ENCODE data around the gene FAM204A.

Gene FAM204A

DNA sequence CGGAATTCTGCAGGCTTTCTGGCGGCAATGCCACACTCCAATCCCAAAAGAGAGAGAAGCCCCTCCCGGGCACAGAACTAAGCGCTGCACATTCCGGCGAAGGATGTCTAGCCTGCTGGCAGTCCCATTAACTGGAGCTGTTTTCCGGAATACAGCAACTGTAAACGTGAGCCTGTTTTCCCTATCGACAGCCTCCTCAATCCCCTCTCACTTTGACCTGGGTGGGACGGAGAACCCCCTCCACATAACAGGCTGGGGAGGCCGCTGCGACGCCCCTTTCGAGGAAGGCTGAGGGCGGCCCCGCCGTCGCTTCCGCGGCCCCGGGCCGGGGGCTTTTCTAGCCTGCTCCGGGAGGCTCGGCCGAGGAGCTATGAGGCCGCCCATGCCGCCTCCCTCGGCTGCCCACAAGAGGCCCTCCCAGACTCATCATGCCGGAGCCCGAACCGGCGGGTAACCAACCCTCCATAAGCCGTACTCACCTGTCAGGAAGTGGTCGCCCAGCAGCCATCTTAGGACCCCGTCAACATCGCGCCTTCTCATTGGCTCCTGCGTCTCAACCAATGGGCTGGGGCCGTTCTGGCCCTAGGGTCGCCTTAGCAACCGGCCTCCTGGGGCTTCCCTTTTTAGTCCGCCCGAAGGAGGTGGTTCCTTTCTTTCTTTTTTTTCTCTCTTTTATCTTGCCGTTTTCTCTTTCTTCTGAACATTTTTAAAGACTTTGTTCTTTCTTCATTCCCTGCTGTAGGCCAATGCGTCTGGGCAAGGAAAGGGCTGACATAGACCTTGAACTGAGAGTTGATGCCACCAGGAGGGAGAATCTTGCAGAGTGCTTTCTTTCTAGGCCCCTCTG, at the start of gene FAM204A:
Gene FAM204A, minus strand, starts transcription at position 534 of the 847 bp plus-strand sequence. CDS start 5,909 bp downstream, outside the sequence.
- no peak for TF ChIP-seq GATA3 (IDR thresholded peaks at IDR 0.05; ENCODE audit: low read depth, low read length)
- TF ChIP-seq GATA2 (IDR thresholded peaks at IDR 0.05; ENCODE audit: low read depth, low read length), result no peak

DNA sequence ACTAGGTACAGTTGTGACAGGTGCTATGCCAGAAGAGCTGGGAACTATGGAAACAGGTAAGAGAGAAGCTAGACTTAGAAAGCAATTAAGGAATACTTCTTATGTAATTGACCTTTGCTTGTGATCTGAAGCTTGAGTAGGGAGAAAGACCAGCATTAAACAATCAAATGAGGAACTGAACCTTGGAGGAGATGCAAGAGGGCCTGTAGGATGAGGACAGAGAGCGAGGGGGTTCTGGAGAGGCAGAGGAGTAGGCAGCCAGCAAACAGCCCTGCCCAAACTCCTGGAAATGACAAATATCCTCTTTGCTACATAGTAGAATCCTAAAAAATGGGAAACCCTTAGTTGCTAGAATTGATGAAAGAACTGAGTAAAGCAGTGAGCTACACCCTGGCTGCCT, 41.6 kb upstream of the FAM204A start:
- TF ChIP-seq GATA3 (IDR thresholded peaks at IDR 0.05; ENCODE audit: low read depth, low read length) (no peak), GATA2 (IDR thresholded peaks at IDR 0.05; ENCODE audit: low read depth, low read length) (no peak)

DNA sequence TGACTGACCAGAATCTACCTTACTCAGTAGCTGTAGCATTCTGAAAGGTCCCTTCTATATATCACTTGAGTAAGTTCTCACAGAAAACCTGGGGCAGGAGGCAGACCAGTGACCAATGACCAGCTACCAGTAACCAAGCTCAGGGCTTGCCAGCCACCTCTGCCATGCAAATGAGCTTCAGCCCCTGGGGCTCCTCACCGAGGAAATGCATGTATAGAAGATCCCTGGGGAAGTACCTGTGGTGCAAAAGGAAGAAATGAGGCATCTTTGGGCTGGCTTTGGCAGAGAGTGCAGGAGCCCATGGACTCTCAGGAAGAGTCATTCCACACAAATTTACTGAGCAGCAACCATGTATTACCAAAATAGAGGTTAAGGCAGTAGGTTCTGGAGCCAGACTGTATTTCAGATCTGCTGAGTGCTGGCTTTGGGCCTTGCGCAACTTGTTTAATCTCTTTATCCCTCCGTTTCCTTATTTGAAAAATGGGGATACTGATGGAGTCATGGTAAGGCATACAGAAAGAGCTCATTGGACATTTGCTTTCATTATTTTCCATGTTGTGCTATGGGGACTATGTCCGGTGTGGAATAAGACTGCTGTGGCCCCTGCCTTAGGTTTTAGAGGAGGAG, 41.1 kb upstream of the FAM204A start:
- TF ChIP-seq GATA3 (IDR thresholded peaks at IDR 0.05; ENCODE audit: low read depth, low read length) (no peak), GATA2 (IDR thresholded peaks at IDR 0.05; ENCODE audit: low read depth, low read length) (no peak)

DNA sequence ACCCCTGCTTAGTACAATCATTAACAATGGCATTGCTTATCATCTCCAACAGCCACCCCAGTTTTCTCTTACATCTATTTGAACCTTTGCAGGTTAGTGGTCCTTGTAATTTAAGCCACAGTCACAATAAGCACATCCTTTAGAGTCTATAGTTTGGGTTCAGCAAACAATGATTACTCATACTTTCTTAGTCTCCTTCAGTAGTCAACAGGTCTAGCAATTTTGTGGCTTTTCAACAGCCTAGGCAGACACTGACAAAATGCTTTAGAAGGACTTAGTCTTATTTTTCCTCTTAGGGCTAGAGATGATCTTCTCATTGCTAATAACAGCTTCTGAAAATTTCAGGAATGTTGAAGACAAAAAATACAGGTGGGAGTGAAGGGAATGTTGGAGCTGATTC, 32.3 kb upstream of the FAM204A start:
- no peak for TF ChIP-seq GATA2 (IDR thresholded peaks at IDR 0.05; ENCODE audit: low read depth, low read length)
- no peak for TF ChIP-seq GATA3 (IDR thresholded peaks at IDR 0.05; ENCODE audit: low read depth, low read length)

DNA sequence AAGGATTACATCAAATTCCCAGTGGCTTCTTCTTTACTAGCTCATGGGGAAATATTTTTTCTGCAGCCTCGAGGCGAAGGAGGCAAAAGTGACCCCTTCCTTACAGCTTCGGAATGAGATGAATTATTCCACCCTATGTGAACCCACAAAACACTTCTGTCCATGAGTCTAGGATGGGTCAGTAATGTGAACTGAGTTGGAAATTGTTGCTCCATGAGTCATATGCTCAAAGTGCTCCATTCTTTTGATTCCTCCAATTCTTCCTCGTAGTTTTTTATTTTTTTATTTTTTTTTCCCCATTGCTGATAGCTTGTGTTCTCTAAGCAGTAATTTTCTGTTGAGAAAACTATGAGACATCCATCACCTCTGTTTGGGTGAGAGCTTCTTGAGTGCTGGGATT, 31.7 kb upstream of the FAM204A start:
- TF ChIP-seq GATA2 (IDR thresholded peaks at IDR 0.05; ENCODE audit: low read depth, low read length) (no peak), GATA3 (IDR thresholded peaks at IDR 0.05; ENCODE audit: low read depth, low read length) (no peak)

DNA sequence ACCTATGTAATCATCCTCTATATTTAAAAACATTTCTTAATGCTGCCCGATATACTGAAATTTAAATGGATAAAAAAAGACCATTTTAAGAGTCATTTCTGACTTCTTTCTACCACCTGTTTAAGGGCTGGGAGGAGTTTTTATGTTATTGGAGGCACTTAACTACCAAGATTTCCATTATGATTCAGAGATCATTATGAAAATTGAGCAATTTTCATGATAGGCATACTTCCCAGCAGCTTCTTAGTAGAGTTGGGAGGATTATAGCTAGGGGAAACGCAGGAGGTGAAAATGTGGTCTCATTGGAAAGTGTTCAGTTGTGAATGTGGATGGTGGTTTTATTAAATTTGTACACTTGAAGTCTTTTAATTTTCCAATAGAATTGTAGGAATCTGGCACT, 28.4 kb upstream of the FAM204A start:
- no peak for TF ChIP-seq GATA2 (IDR thresholded peaks at IDR 0.05; ENCODE audit: low read depth, low read length)
- TF ChIP-seq GATA3 (IDR thresholded peaks at IDR 0.05; ENCODE audit: low read depth, low read length), result no peak

DNA sequence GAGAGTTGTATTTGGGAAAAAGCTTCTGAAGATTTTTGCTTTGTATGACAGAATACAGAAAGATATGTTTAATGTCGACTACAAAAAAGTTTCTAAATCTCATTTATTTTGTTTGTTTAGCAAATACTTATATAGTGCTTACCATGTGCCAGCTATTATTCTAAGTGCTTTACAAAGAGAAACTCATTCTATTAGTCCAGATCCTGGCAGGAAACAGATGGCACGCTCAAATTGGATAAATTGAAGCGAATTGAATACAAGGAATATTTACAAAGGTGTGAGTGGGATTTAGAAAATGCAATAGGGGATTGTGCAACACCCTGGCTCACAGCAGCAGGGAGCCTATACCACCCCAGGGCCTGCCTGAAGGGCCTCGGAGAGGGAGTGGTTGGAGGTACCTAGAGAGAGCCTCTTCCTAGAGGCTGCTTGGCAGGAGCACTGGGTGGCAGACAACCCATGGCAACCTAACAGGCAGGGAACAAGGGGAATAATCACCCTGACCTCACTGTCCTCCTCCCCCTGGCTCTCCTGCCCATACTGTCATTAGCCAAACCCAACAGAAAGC, 27.6 kb upstream of the FAM204A start:
- TF ChIP-seq GATA2 (IDR thresholded peaks at IDR 0.05; ENCODE audit: low read depth, low read length) (no peak), GATA3 (IDR thresholded peaks at IDR 0.05; ENCODE audit: low read depth, low read length) (no peak)

DNA sequence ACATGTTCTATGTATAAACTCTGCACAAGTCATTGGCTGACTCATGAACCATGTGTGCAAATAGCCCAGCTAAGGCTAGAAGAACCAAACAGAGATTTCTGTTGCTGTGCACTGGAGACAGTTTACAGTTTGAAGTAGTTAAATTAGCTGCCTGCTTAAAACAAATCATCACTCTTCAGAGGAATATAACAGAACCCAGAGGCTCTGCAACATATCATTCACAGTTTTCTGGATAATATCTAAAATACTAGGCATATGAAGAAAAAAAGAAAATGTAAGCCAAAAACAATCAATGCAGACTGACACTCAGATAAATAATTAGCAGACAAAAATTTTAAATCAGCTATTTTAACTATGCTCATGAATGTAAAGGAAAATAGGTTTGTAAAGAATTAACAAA, 23.6 kb upstream of the FAM204A start:
- no peak for TF ChIP-seq GATA2 (IDR thresholded peaks at IDR 0.05; ENCODE audit: low read depth, low read length)
- no peak for TF ChIP-seq GATA3 (IDR thresholded peaks at IDR 0.05; ENCODE audit: low read depth, low read length)

DNA sequence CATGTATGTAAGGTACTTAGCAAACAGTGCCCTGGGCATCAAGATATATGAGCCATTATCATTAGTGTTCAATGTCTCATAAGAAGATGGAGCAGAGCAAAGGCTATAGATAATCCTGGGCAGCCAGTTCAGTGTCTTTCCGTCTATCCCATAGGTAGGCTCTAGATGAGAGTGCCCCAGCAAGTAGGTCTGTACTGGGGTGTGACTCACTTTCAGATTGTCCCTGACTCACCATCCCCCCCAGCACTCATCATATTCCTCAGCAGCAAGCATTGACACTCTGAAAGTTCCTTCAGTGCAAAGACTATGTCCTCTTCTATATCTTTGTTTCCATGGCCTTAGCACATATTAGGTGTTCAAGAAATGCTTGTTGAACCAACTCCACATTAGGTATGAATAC, 20.0 kb upstream of the FAM204A start:
- no peak for TF ChIP-seq GATA3 (IDR thresholded peaks at IDR 0.05; ENCODE audit: low read depth, low read length)
- no peak for TF ChIP-seq GATA2 (IDR thresholded peaks at IDR 0.05; ENCODE audit: low read depth, low read length)

DNA sequence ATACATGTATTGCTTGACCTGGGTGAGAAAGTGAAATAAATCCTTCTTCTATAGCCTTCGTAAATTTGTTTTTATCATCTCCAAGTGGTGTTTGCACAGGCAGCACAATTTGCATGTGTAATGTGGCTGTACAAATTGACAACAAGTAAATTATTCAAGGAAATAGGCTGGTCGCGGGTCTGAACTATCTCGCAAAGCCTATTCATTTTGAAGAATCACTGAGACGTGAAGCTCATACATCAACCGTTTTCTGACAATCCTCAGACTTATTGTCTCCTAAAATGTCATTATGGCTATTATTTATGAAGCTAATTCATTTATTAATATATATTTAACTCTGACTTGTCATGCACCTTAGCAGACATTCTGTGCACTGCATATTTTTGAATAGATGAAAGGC, 16.2 kb upstream of the FAM204A start:
- TF ChIP-seq GATA3 (IDR thresholded peaks at IDR 0.05; ENCODE audit: low read depth, low read length) (no peak), GATA2 (IDR thresholded peaks at IDR 0.05; ENCODE audit: low read depth, low read length) (no peak)

DNA sequence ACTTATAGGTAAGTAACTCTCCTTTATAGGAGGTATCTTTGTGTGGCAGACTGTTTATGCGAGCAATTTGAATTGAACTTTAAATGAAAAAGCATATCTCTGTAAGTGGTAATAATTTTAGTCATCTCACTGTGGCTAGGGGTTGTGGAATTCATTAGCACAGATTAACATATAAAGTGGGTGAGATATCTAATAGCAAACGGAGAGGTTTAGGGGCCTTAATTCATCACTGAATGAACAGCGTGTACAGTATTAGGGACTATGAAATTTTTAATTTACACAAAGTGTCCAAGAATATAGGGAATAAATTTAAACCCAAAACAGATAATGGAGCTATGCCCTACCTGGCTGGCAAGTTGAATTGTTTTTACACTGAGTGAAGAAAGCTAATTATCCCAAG, 15.7 kb upstream of the FAM204A start:
- TF ChIP-seq GATA3 (IDR thresholded peaks at IDR 0.05; ENCODE audit: low read depth, low read length), result no peak

DNA sequence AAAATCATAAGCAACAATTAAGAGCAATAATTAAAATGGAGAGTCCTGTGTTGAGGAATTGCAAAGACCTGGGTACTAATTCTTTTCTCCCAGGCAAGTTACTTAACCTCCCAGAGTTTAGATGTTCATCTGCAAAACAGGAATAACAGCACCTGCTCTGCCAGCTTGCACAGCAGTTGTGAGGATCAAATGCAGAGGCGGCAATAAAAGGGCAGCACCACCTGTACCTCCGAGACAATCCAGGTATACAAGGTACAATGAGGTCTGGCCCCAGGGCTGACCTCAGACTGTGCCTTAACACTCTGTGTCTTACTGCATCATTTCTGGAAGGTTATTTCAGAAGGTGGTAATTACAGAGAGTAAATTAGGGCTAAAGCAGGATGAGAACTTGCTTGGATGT, 14.5 kb upstream of the FAM204A start:
- TF ChIP-seq GATA3 (IDR thresholded peaks at IDR 0.05; ENCODE audit: low read depth, low read length) (no peak), GATA2 (IDR thresholded peaks at IDR 0.05; ENCODE audit: low read depth, low read length) (no peak)

DNA sequence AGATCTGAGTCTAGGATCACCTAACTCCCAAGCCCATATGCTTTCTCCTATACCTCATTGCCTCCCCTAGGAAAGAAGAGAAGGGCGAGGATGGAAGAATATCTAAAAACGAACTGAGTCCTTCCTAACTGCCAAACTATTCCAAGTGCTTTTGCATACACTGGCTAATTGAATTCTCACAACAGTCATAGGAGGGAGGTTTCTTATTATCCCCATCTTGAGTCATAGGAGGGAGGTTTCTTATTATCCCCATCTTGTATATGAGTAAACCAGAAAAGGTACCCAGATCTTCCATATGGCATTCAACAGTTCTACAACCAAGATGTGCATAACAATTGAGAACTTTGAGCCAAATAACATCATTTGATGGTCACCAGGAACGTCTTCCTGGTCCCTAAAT, 13.1 kb upstream of the FAM204A start:
- no peak for TF ChIP-seq GATA2 (IDR thresholded peaks at IDR 0.05; ENCODE audit: low read depth, low read length)
- TF ChIP-seq GATA3 (IDR thresholded peaks at IDR 0.05; ENCODE audit: low read depth, low read length), result no peak

DNA sequence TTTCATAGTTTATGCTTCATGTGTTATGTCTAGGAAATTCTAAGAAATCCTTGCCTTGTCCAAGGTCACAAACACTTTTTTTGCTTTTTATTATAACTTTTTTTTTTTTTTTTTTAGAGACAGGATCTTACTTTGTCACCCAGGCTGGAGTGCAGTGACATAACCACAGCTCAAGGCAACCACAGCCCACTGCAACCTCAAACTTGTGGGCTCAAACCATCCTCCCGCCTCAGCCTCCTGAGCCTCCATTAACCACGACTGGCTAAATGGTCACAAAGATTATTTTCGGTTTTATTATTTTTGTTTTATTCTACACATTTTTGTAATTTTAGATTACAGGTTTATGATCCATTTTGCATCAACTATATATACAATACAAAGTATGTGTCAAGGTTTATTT, 7.1 kb upstream of the FAM204A start:
- TF ChIP-seq GATA3 (IDR thresholded peaks at IDR 0.05; ENCODE audit: low read depth, low read length) (no peak), GATA2 (IDR thresholded peaks at IDR 0.05; ENCODE audit: low read depth, low read length) (no peak)

DNA sequence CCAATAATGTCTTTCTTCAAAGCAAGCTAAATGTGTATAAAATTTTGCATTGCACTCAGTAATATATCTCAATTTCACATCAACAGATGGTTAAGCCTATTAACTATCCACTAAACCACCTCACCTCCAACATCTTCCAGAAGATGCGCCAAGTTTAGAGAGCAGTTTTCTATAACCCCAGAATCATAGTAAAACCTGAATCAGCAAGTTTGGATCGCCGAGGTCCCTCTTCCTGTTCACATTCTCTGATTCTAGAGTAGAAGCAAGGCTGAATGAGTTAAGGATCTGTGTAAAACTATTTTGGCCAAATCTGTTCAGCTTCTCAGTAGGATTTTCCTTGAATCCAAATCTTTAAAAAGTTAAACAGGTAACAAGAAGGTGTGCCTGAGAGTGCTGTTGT, 1.4 kb upstream of the FAM204A start:
- no peak for TF ChIP-seq GATA2 (IDR thresholded peaks at IDR 0.05; ENCODE audit: low read depth, low read length)
- TF ChIP-seq GATA3 (IDR thresholded peaks at IDR 0.05; ENCODE audit: low read depth, low read length), result no peak

Data from SH-SY5Y (cell line).